ENCODE data around the gene CELF5. TPM values are rescaled to one million over a fixed set of nuclear protein-coding genes. Genes with fewer than 3 reads are reported as not detected.

CELF5 gene
- 0.15 and 0.61 TPM in 2 replicates for total RNA-seq

DNA sequence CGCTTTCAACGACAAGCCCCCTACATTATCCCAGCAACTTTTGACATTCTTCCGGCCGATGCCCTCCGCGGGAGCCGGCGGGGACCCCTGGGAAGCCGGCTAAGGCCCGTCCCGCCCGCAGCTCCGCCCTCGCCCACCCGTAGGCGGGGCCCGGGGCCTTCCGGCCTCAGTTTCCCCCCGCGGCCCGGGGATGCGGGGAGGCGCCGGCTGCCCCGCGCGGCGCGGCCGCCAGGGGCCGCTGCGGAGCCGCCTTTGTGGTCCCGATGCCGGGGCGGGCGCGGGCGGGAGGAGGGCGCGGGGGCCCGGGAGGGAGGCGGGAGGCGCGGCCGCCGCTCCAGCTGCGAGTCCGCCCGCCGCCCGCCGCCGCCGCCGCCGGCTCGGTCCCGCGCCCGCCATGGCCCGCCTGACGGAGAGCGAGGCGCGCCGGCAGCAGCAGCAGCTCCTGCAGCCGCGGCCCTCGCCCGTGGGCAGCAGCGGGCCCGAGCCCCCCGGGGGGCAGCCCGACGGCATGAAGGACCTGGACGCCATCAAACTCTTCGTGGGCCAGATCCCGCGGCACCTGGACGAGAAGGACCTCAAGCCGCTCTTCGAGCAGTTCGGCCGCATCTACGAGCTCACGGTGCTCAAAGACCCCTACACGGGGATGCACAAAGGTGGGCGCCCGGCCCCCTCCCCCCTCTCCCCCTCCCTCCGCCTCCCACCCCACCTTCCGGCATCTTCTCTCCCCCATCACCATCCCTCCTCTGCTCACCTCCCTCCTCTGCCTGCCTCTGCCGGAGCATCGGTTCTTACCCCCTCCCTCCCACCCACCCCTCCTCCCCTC lies at the start of gene CELF5:
Gene CELF5 (plus strand): TSS at position 316 of the 823 bp plus-strand sequence. CDS start 79 bp downstream, at position 395.
- intact Hi-C loops (cut with micrococcal nuclease), result loop anchor here (2.0 kb wide), 1 partner anchor 20 kb away; no protein-coding TSS in a partner anchor

DNA sequence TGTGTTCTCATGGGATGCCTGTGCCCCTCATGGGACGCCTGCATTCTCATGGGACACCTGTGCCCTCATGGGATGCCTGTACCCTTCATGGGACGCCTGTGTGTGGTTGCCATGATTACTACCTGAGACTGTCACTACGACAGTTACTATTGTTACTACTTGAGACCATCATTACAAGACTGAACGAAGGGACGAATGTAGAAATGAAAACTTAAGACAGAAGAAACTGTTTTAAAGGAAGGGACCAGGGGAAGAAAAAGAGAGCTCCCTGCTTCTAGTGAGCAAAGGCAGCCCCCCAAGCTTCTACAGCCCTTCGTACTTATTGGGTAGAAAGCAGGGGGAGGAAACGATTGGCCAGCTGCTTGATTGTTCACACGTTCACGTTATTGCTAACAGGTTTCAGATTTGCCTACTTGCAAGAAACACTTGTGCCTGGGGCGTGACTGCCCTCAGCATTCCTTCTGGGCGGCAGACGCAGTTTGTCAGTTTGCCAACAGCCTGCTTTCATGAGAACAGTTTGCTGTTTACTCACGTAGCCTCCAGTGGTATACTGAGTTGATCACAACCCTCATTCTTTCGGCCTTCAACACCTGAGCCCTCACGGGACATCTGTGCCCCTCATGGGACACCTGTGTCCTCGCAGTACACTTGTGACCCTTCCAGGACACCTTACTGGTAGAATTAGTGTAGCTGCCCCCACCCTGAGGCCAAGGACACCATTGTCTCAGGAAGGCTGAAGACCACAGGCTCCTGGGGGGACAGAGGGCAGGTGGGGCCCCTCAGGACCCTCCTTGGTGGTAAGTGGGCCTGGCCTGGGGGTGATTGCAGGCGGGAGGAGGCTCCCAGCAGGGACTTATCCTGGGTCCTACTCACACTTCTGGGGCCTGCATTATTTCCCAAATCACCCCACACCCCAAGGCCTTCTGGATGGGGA lies 48.4 kb upstream of the CELF5 start:
- intact Hi-C loops (cut with micrococcal nuclease), result no loop called here

DNA sequence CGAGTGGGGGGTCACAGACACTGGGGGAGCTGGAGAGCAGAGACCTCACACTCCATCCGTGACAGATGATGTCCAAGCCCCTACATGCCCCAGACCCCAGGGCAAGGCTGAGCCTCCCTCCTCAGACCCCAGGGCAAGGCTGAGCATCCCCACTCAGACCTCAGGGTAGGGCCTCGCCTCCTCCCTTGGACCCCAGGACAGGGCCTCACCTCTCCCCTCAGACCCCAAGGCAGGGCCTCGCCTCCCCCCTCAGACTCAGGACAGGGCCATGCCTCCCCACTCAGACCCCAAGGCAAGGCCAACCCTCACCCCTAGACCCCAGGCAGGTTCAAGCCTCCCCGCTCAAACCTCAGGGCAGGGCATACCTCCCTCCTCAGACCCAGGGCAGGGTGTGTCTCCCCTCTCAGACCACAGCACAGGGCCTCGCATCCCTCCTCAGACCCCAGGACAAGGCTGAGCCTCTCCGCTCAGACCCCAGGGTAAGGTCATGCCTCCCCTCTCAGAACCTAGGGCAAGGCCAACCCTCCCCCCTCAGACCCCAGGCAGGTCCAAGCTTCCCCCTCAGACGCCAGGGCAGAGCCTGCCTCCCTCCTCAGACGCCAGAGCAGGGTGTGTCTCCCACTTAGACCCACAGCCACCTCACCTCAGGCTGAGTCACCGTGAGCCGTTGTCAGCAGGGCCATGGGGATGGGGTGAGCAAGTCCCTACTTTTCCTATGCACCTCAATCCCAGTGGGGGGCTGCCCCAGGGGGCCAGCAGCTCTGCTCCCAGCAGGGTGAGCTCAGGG lies 47.6 kb upstream of the CELF5 start:
- intact Hi-C loops (cut with micrococcal nuclease), result loop anchor here (1.0 kb wide), 1 partner anchor 10 kb away; no protein-coding TSS in a partner anchor

DNA sequence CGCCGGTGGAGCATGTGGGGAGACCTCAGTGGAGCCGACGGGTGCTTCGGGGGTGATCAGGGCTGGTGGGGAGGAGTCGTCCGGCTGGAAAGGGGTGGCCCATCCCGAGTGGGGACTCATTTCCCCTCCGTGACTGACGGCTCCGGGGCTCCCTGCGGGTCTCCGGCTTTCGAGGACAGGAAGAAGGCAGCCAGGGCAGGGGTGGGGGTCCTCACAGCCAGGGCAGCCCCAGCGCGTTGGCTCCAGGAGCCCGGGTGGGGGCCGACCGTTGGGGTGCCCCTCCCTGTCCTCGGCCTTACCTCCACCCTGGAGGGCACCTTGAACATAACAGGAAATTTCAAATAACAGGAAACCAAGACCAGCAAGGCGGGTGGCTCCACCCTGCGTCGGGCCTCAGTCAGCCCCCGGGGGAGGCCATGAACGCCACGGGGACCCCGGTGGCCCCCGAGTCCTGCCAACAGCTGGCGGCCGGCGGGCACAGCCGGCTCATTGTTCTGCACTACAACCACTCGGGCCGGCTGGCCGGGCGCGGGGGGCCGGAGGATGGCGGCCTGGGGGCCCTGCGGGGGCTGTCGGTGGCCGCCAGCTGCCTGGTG lies 46.0 kb upstream of the CELF5 start, which contains the start of gene S1PR4:
Gene S1PR4 (plus strand): TSS at position 393 of the 596 bp plus-strand sequence. CDS start 24 bp downstream, at position 417.
- intact Hi-C loops (cut with micrococcal nuclease), result loop anchor here (1.0 to 2.0 kb wide), 2 partner anchors 15 to 46 kb away; no protein-coding TSS in a partner anchor

DNA sequence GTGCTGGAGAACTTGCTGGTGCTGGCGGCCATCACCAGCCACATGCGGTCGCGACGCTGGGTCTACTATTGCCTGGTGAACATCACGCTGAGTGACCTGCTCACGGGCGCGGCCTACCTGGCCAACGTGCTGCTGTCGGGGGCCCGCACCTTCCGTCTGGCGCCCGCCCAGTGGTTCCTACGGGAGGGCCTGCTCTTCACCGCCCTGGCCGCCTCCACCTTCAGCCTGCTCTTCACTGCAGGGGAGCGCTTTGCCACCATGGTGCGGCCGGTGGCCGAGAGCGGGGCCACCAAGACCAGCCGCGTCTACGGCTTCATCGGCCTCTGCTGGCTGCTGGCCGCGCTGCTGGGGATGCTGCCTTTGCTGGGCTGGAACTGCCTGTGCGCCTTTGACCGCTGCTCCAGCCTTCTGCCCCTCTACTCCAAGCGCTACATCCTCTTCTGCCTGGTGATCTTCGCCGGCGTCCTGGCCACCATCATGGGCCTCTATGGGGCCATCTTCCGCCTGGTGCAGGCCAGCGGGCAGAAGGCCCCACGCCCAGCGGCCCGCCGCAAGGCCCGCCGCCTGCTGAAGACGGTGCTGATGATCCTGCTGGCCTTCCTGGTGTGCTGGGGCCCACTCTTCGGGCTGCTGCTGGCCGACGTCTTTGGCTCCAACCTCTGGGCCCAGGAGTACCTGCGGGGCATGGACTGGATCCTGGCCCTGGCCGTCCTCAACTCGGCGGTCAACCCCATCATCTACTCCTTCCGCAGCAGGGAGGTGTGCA lies 45.3 kb upstream of the CELF5 start:
- intact Hi-C loops (cut with micrococcal nuclease), result loop anchor here (1.0 to 2.0 kb wide), 2 partner anchors 16 to 46 kb away; no protein-coding TSS in a partner anchor

DNA sequence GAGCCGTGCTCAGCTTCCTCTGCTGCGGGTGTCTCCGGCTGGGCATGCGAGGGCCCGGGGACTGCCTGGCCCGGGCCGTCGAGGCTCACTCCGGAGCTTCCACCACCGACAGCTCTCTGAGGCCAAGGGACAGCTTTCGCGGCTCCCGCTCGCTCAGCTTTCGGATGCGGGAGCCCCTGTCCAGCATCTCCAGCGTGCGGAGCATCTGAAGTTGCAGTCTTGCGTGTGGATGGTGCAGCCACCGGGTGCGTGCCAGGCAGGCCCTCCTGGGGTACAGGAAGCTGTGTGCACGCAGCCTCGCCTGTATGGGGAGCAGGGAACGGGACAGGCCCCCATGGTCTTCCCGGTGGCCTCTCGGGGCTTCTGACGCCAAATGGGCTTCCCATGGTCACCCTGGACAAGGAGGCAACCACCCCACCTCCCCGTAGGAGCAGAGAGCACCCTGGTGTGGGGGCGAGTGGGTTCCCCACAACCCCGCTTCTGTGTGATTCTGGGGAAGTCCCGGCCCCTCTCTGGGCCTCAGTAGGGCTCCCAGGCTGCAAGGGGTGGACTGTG lies 44.6 kb upstream of the CELF5 start:
- intact Hi-C loops (cut with micrococcal nuclease), result loop anchor here (2.0 to 10.0 kb wide), 3 partner anchors 47 to 365 kb away; partner anchors contain the start of genes DOHH, FZR1 and ZNF554

DNA sequence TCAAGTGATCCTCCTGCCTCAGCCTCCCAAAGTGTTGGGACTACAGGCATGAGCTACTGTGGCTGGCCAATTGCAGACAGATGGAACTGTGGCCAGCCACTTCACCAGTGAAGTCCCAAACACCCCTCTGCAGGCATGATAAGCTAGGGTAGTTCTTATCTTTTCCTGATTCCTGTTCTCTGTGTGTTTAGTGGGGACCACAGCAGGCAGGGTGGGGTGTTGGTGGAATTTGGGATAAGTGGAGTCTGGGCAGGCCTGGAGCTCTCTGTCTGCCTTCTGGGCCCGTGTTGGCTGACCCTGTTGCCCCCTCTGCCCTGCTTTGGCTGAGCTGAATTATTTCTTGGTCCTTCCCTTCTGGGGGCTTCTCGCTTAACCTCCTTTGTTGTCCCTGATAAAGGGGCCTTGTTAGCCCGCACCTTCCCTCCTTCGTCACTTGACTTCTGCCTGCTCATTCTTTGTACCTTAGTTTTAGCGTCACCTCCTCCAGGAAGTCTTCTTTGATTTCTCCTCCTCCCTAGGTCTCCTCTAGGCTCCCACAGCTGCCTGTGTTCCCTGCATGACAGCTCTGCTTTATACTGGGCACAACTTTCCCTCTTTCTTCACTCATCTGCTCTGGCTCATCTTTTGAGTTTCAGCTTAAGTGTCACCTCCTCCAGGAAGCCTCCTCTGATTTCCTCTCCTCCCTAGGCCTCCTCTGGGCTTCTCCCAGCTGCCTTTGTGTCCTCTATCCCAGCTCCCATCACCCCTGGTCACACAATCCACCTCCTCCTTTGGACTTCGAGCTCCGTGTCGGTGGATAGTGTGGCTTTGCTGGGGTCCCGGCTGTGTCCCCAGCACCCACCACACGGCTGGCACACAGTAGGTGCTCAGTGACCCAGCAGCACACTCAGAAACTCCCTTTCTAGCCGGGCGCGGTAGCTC lies 40.5 kb upstream of the CELF5 start:
- intact Hi-C loops (cut with micrococcal nuclease), result loop anchor here (2.0 to 10.0 kb wide), 3 partner anchors 47 to 369 kb away; partner anchors contain the start of genes DOHH, FZR1, GNA15 and ZNF554

DNA sequence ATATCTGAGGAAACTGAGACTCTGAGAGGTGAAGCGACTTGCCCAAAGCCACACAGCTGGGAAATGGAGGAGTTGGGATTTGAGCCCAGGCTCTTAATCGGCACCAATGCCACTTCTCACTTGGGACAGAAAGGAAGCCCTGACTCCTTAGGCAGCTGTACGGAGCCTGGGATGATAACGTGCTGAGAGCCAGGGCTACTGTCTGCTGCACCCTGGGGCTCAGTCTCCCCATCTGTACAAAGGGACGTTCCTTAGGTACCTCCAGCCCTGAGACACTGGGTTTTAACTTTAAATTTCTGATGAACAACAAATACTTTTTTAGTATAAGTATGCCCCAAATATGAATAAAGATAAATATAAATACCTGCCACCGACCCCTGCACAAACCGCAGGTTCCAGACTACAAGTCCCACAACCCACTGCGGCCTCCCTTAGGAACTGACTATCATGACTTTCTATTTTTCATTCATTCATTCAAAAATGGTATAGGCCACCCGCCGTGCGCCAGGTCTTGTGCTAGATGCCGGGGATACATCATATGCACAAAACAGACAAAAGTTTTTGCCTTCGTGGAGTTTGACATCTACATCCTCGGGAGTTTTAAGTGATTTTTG lies 39.5 kb upstream of the CELF5 start:
- intact Hi-C loops (cut with micrococcal nuclease), result loop anchor here (1.0 to 10.0 kb wide), 11 partner anchors 48 to 758 kb away; partner anchors contain the start of genes DOHH, FZR1, GNA15 and THOP1

DNA sequence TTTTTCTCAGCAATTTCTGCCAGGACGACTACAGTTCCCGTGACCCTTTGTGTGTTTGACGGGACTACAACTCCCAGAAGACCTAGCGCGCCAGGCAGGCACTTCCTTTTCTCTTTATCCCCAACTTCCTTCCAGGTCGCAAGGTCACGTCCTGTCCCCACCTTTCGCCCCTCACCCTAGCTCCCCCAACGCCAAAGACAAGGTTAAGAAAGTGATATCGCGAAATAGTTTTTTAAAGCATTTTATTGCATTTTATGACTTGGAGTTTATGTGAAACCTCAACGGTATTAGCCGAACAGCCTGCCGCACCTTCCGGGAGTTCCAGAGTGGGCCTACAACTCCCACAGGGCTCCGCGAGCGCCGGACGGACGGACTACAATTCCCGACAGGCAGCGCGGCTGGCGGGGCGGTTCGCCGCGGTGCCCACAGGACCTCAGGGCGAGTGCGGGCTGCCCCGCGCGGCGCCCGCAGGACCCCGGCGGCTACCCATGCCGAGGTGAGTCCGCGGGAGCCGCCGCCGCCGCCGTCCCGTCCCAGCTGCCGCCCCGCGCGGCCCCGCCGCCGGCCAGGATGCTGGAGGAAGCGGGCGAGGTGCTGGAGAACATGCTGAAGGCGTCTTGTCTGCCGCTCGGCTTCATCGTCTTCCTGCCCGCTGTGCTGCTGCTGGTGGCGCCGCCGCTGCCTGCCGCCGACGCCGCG lies 38.9 kb upstream of the CELF5 start, which contains the start of gene NCLN:
Gene NCLN (plus strand): TSS at position 470 of the 699 bp plus-strand sequence. CDS start 101 bp downstream, at position 571.
- intact Hi-C loops (cut with micrococcal nuclease), result loop anchor here (1.0 to 10.0 kb wide), 11 partner anchors 49 to 758 kb away; partner anchors contain the start of genes DOHH, FZR1, GNA15 and THOP1

DNA sequence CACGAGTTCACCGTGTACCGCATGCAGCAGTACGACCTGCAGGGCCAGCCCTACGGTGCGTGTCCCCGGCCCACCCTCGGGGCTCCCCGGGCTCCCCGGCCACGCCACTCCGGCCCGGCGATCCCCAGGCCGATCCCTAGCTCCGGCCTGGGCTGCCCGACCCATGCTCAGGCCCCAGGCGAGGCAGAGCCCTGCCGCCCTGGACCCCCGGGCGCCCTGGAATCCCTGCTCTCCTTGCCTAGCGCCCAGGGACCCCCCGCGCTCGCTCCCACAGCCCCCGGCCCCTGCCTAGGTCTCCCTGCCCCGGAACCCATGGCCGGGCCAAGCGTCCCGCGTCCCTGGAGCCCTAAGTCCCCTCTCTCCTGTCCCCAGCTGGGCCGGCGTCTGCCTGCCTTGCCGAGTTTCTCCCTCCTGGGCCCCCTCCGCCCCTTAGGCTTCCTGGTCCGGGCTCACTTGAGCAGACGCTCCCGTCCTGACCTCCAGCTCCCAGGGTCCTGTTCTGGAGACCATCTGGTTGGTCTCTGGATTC lies 38.2 kb upstream of the CELF5 start:
- intact Hi-C loops (cut with micrococcal nuclease), result loop anchor here (10.0 kb wide), 2 partner anchors 319 to 371 kb away; partner anchors contain the start of genes DOHH, FZR1 and ZNF554

DNA sequence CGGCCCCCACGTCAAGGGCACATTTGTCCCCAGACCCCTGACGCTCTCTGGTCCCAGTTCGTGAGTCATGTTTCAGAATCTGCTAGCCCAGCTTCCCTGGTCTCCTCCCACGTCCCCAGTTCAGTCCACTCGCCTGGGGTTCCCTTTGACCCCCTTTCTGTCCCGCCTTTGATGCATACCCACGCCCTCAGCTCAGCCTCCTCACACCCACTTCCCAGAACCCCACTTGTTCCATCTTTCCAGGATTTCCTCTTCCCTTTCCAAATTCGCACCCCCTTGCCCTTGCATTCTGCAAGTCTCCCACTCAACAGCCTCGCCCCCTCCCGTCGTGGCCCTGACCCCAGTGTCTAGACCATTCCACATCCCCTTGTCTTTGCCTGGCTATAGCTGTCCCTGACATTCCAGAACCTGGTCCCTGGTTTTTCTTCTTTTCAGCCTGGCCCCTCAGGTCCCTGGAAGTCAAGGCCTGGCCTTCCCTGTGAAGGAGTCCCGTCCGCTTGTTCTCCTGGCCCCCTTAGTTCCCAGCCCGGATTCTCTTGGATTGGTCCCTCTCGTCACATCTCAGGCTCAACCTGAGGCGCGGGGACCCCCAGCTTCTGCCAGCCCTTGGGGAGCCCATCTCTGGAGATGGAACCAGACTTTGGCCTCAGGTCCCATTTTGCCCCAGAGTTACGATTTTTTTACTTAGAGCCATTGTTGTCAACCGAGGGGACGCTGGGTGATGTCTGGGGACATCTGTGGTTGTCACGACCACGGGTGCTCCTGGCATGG lies 37.4 kb upstream of the CELF5 start:
- intact Hi-C loops (cut with micrococcal nuclease), result loop anchor here (10.0 kb wide), 2 partner anchors 318 to 372 kb away; partner anchors contain the start of genes DOHH, FZR1 and ZNF554

DNA sequence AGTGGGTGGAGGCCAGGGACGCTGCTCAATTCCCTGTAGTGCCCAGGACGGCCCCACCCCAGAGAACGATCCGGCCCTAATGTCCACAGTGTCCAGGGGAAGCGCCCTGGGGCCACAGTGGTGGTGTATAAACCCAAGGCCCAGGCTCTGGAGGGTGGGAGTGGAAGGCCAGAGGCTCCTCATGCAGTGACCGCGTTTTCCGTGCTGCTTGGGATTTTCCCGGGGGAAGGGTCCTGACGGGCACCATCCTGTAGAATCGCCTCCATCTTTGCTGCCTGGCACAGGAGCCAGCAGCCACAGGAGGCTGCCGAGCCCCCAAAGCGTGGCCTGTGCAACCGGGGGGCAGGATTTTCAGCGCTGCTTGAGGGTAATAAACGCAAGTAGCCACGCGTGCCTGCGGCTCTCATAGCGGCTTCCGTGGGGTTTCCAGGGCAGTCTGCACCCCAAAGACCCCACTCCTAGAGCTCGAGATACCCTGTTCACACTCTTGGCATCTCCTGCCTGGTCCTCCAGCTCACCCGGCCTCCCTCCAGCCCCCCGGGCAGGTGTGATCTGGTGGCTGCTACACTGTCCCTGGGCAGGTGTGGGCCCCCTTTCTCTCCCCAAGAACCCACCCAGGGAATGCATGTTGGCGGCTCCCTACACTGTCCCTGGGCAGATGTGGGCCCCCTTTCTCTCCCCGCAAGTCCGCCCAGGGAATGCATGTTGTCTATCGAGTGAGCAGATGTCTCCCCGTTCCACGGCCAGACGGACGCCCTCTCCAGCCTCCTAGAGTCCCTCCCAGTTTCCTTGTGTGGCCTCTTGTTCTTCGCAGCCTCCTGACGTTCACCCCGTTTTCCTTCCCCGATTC lies 36.6 kb upstream of the CELF5 start:
- intact Hi-C loops (cut with micrococcal nuclease), result loop anchor here (10.0 kb wide), 2 partner anchors 317 to 373 kb away; partner anchors contain the start of genes DOHH, FZR1 and ZNF554

DNA sequence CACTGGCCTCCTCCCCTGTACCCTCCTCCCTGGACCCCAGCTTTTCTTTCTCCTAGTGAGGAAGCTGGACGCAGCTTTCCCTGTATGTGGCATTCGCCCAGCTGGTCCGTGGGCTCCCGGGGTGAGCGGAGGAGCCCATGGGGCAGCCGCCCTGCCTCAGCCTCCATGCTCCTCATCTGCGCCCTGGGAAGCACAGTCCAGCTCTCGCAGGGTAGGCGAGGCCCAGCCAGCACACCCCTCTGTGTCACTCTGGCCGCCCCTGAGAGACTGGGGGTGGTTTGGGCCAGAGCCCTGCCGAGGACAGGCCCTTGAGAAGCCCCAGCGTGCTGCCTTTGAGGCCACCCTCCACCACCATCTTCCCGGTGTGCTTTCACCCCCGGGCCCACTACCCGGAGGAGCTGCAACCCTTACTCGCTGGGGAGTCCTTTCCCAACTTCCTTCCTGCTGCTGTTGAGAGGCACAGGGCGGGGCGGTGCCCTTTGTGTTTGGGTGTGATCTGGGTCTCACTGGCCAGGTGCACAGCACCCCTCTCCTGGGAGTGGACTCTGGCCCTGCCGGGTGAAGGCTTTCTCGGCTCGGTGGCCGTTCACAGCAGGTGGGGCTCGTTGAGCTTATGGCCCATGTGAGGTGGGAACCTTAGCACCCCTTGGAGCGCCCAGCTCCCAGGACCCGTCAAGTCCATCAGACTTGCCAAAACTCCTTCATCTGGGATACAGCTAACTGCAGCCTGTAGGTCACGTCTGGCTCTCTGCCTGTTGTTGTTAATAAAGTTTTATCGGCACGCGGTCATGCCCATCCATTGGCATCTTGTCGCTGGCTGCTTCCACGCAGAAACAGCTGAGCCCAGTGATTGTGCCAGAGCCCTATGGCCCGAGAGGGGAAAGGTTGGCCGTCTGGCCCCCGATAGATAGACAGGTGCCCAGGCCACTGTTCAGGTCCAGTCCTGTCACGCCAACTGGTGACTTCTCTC lies 35.5 kb upstream of the CELF5 start:
- intact Hi-C loops (cut with micrococcal nuclease), result loop anchor here (10.0 kb wide), 2 partner anchors 316 to 374 kb away; partner anchors contain the start of genes DOHH, FZR1 and ZNF554

All from T-helper 1 cell treated with Interleukin-12 subunit alpha and Interleukin-12 subunit beta and Interleukin-4 antibody, amounts not matched to agents 30 ng/mL and 1 ng/mL, for 36 hours (primary cell).